ELR (cell line): ENCODE data around the gene NRGN.

Experiments used
- DNase-seq: peaks from one replicate; pipeline ENCODE4 v3.0.0-alpha.2; 2015; ENCODE audit warnings: low read depth

The NRGN gene

GRCh38 chr11:124739479-124740276 lies at the start of gene NRGN:
NRGN (plus strand) TSS chr11:124739942; CDS start chr11:124740085, 143 bp downstream.
- peak; percentile 93 for DNase-seq

DNA sequence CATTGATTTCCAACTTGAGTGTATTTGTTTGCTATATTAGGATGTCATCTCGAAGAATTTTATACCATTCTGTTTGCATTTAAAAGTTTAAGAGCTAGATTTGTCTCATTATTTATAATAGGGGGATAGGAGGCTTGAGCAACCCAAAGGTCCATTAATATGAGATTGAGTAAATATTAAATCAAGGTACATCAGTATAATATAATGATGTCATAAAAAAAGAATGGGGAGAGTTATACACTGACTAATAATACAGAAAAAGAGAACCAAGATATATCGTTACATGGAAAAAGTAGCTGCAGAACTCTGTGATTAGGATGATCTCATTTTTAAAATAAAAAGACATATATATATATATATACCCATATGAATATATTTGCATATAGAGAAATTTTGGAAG lies 46.6 kb upstream of the NRGN start:
- no peak for DNase-seq

- no peak for DNase-seq
Measured at GRCh38 chr11:124699547-124699946, 40.2 kb upstream of the NRGN start.

- DNase-seq: no peak
Measured at GRCh38 chr11:124700028-124700427, 39.7 kb upstream of the NRGN start.

- no peak for DNase-seq
Measured at GRCh38 chr11:124707829-124708228, 31.9 kb upstream of the NRGN start.

- DNase-seq: no peak
Measured at GRCh38 chr11:124712392-124712791, 27.4 kb upstream of the NRGN start.

DNA sequence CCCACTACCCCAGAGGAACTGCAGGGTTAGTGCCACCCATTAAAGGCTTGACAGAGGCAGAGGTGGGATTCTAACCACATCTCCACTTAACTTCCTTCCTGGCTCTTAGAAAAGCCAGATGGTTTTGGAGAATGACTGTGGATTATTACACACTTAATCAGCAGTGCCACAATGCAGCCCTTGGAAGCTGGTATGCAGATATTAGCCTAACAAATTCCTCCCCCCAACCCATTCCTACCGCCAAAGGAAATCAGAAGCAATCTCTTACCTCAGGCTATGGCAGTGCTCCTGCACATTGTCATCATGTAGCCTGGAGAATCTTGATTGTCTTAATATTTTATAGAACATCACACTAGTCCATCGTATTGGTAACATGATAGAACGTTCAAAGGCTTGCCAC lies 23.2 kb upstream of the NRGN start:
- DNase-seq: peak; percentile 58

- DNase-seq: peak; percentile 36
Measured at GRCh38 chr11:124717421-124717785, 22.3 kb upstream of the NRGN start.

GRCh38 chr11:124717786-124718651 lies 21.7 kb upstream of the NRGN start:
- peak; percentile 49 for DNase-seq

DNA sequence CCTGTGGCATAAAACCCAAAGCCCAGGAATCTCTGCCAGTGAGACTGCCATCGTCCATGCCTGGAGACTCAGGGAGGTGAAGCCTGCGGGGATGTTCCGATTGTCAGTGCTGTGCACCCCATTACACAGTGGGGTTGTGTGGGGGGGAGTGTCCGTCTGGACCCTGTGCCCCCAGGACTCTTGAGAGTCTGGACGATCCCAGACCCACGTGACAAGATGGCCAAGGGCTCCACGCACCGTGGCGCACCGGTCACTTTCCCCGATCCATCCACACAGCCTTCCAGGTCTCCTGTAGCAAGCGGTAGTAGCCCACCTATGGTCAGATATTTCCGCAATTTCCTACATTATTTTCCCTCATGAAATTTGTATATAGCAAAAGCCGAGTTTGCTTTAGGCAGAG lies 20.9 kb upstream of the NRGN start:
- DNase-seq: no peak

GRCh38 chr11:124719534-124719933 lies 20.2 kb upstream of the NRGN start:
- DNase-seq: no peak

DNA sequence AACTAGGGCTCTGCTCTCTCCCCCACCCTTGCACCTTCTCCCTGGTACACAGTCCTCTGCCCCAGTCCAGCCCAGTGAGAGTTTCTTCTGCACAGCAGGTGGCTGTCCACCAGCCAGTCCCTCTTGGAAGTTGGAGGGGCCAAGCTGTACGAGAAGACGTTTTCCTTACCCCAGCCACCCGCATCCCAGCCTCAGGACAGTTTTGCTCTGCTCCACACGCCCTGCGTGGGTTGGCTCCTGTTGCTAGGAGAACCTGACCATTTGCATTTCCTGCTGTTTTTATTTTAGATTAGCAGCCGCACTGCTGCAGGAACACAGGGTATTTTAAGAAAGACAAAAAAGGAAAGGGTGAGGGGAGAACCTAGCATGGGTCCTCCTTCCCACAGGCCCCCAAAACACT lies 17.6 kb upstream of the NRGN start:
- no peak for DNase-seq

DNA sequence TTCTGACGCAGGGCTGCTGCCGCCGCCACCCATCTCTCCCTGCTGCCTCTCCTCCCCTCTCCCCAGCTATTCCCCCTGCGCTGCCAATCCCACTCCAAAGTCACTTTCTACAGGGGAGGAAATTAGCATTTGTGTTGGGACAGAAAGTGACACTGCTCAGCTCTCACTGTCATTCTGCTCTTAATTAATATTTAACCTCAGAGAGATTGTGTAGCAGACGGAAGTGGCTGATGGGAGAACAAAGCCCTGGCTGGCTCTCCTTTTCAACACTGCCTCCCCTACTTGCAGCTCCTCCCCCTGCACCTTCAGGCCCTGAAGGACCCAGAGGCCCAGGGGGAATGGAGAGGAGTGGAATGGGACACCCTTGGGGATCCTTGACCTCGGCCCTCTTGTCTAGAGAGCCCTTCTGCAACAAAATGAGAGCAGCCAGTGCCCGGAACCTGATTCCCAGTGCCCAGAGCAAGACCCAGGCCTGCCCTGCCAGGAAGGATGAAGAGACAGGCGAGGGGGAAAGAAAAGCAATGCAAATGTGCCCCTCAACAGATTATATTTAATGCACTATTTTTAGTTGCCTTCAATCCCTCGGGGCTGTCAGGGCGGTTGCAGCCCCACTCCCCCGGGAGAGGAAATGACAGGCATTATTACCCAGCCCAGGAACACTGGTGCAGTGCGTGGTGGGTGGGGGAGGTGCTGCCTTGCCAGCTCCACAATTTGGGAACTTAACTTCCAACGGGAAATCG lies 14.6 kb upstream of the NRGN start:
- no peak for DNase-seq

DNA sequence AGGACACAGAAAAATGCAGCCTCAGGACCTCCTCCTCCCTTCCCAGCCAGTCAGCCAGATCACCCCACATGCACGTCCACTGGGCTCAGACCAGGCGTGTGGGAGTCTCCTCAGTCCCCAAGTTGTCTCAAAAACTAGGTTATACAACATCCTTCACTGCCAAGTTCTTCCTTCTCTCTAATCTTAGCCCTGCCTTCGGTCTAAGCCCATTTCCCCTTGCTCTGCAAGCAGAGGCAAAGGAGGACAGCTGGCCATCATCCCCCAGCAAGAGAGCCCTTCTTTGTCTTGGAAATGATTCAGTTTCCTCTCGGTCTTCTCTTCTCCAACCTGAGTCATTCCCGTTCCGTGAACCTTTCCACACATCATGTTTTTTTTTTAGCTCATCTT lies 14.0 kb upstream of the NRGN start:
- peak; percentile 75 for DNase-seq

- no peak for DNase-seq
Measured at GRCh38 chr11:124727474-124727873, 12.3 kb upstream of the NRGN start.

GRCh38 chr11:124728134-124728533 lies 11.6 kb upstream of the NRGN start:
- DNase-seq: no peak

DNA sequence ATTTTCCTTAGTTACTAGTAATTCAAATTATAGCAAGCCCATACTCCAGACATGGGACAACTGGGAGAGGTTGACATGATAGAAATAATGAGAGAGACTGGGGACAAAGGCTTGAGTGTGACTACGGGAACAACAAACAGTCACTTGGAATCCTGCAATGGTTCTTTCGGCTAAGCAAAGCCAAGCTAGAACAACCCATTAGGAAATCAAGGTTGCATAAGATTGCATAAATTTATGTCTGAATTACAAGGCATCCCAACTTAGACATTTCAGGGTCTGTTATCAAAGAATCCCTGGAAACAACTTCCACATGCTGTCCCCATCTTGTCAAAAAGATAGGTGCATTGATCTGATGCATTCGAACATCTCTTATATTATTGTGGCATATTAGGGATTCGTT lies 10.2 kb upstream of the NRGN start:
- DNase-seq: no peak

- no peak for DNase-seq
Measured at GRCh38 chr11:124732230-124732629, 7.5 kb upstream of the NRGN start.

GRCh38 chr11:124736736-124737135 lies 3.0 kb upstream of the NRGN start:
- DNase-seq: no peak

GRCh38 chr11:124737638-124738305 lies 2.0 kb upstream of the NRGN start:
- no peak for DNase-seq

DNA sequence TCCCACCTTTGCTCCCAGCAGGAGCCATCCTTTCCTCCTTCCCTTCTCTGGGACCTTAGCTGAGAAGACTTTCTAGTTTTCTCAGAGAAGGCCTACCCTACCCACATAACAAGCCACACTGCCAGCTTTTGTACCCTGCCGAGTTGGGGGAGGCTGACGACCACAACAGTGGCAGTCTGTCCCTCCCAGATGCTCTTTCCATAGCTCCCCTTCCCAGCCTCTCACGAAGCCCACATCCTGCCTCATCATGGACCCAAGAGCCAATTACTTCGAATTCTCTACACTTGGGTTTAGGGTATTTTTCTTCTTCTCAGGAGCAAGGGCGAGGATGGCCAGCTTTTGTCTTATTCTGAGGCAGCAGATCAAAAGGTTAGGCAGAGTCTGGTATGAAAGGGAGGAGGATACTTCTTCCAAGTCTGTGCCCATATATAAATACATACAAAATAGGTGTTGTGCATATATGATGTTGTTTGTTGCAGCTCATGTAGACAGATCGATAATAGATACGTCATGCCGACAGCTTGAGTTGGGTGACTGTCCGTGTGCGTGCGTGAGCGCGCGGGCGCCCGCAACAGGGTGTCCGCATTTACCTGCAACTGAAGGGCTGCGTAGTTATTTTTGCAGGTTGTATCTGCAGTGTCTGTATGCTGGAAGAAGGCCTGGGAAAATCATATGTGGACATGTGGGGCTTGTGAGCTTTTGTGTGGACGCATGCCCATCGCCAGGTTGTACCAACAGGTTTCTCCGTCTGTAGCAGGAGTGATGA lies 846 bp upstream of the NRGN start:
- no peak for DNase-seq
